Endodermal cell (in vitro differentiated cells): ENCODE results near the gene PELI2. TPM values are rescaled to one million over a fixed set of nuclear protein-coding genes. Genes with fewer than 3 reads are reported as not detected.

Experiments
- DNase-seq: peaks from one replicate; pipeline ENCODE4 v3.0.0-alpha.2; 2017
- H3K27ac ChIP-seq: 2 replicates; pipeline ENCODE4 v1.5.1; 2013; ENCODE audit warnings: mild to moderate bottlenecking, low read depth, low read length, moderate library complexity
- H3K27me3 ChIP-seq: 2 replicates; pipeline ENCODE4 v1.6.1; 2013; ENCODE audit warnings: mild to moderate bottlenecking, low read length, moderate library complexity; ENCODE audit not compliant: insufficient read depth, control insufficient read depth, poor library complexity, severe bottlenecking
- H3K36me3 ChIP-seq: 2 replicates; pipeline ENCODE4 v1.7.0; 2013; ENCODE audit warnings: mild to moderate bottlenecking, low read length, moderate library complexity; ENCODE audit not compliant: control insufficient read depth, insufficient read depth
- H3K4me1 ChIP-seq: one replicate; pipeline ENCODE4 v1.7.0; 2013; ENCODE audit warnings: low read length; ENCODE audit not compliant: control insufficient read depth, insufficient read depth
- H3K4me3 ChIP-seq: 2 replicates; pipeline ENCODE4 v1.5.1; 2013; ENCODE audit warnings: mild to moderate bottlenecking, low read length, moderate library complexity
- H3K9ac ChIP-seq: 2 replicates; pipeline ENCODE4 v1.6.1; 2013; ENCODE audit warnings: mild to moderate bottlenecking, low read length, moderate library complexity; ENCODE audit not compliant: poor library complexity, severe bottlenecking; ENCODE audit errors: extremely low read depth
- H3K9me3 ChIP-seq: 2 replicates; pipeline ENCODE4 v1.6.1; 2013; ENCODE audit warnings: mild to moderate bottlenecking, low read length, moderate library complexity; ENCODE audit not compliant: control insufficient read depth
- H3K27ac Mint-ChIP-seq: 2 replicates; pipeline ENCODE4 v1.8.0; 2020; ENCODE audit warnings: mixed read lengths
- H3K27me3 Mint-ChIP-seq: 2 replicates; pipeline ENCODE4 v1.8.0; 2021; ENCODE audit warnings: mild to moderate bottlenecking, mixed read lengths; ENCODE audit not compliant: insufficient read depth
- H3K36me3 Mint-ChIP-seq: 2 replicates; pipeline ENCODE4 v1.8.0; 2020; ENCODE audit warnings: low read depth, mixed read lengths
- H3K4me1 Mint-ChIP-seq: 2 replicates; pipeline ENCODE4 v1.8.0; 2020; ENCODE audit warnings: mixed read lengths
- H3K4me3 Mint-ChIP-seq: 2 replicates; pipeline ENCODE4 v1.8.0; 2020; ENCODE audit warnings: mild to moderate bottlenecking, moderate library complexity, mixed read lengths
- H3K9me3 Mint-ChIP-seq: 2 replicates; pipeline ENCODE4 v1.8.0; 2020; ENCODE audit warnings: mild to moderate bottlenecking, mixed read lengths
- WGBS, 2 experiments: methylation state at CpG; one replicate each; pipeline versions ENCODE4 v1.1.5 to v1.1.7; 2013; ENCODE audit warnings: missing lambda C conversion rate in 2 of 2, mixed read lengths in 1 of 2; ENCODE audit not compliant: insufficient coverage in 1 of 2, insufficient read length in 1 of 2; 5-methylcytosine and 5-hydroxymethylcytosine counted together
- total RNA-seq, 2 donors: library from RNA; stranded (reverse); fragmentation: NEBNext Ultra II Directional in 1 of 2; extraction: Animal tissue kit (Norgen Biotek cat#: 25700) in 1 of 2; gene quantifications; 2 replicates in 1 of 2; 3 replicates in 1 of 2; pipeline ENCODE4 v1.2.1, GENCODE V29; 2021
- TF ChIP-seq, protein P1 (sequence below): fragments of 200-600 bp; sonication (generic); conservative IDR thresholded peaks from 2 replicates; pipeline ENCODE4 v1.5.0; 2021; ENCODE audit warnings: antibody characterized with exemption, mild to moderate bottlenecking

PELI2 gene
- total RNA-seq, 2 donors from 2014 or later, result 5.9 to 8.1 TPM

DNA sequence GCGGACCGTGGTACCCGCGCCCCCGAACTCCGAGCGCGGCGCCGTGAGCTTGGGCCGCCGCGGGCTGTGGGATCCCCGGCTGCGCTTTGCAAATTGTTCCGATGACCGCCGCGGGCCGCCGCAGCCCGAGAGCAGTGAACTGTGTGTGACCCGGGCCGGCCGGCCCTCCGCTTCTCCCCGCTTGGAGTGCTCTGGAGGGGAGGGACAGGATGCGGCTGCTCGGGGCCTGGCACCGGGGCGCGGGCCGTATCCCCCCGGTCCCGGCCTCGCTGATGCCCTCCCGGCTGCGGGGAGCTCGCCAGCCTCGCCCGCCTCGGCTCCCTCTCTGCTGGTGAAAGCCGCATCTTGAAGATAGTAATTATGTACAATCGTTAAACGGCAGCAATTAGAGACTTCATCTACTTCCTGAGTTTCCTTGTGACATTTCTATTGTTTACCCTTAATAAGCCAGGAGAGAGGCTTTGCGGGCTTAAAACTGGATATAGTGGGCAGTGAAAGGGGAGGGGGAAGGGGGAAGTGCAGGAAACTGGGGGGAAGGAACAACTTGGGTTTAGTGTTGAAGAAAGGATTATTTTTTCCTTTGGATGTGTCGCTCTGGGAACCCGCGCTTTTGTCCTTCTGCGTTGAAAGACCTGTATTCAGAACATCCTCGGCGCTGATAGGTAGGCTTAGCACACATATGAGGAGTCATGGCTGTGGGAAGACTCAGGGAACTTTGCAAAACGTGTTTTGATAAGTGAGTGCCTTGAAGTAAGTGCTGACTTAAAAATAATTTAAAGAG, 1.2 kb downstream of the PELI2 start:
- no peak overlapping the region for H3K27ac Mint-ChIP-seq
- no peaks in the 10 kb centered on the region for H3K36me3 ChIP-seq
- peak overlapping the region; percentile 33 for H3K9ac ChIP-seq
- H3K36me3 Mint-ChIP-seq, result no peaks in the 10 kb centered on the region
- no peak overlapping the region for H3K27ac ChIP-seq
- 0% methylated on average over 4 to 53 of the region's 53 CpGs for WGBS, 2 experiments
- H3K9me3 ChIP-seq, result no peaks in the 10 kb centered on the region
- H3K4me1 ChIP-seq, result no peaks in the 10 kb centered on the region
- peak overlapping the region; percentile 80 for H3K4me3 ChIP-seq
- peaks cover 43% of the 10 kb centered on the region for H3K27me3 ChIP-seq
- H3K9me3 Mint-ChIP-seq, result no peaks in the 10 kb centered on the region
- H3K27me3 Mint-ChIP-seq, result peaks cover 49% of the 10 kb centered on the region
- DNase-seq, result peak; percentile 79
- peaks cover 15% of the 10 kb centered on the region for H3K4me1 Mint-ChIP-seq
- TF ChIP-seq, protein P1, sequence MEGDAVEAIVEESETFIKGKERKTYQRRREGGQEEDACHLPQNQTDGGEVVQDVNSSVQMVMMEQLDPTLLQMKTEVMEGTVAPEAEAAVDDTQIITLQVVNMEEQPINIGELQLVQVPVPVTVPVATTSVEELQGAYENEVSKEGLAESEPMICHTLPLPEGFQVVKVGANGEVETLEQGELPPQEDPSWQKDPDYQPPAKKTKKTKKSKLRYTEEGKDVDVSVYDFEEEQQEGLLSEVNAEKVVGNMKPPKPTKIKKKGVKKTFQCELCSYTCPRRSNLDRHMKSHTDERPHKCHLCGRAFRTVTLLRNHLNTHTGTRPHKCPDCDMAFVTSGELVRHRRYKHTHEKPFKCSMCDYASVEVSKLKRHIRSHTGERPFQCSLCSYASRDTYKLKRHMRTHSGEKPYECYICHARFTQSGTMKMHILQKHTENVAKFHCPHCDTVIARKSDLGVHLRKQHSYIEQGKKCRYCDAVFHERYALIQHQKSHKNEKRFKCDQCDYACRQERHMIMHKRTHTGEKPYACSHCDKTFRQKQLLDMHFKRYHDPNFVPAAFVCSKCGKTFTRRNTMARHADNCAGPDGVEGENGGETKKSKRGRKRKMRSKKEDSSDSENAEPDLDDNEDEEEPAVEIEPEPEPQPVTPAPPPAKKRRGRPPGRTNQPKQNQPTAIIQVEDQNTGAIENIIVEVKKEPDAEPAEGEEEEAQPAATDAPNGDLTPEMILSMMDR, result no peak
- H3K4me3 Mint-ChIP-seq, result peak overlapping the region; percentile 76

DNA sequence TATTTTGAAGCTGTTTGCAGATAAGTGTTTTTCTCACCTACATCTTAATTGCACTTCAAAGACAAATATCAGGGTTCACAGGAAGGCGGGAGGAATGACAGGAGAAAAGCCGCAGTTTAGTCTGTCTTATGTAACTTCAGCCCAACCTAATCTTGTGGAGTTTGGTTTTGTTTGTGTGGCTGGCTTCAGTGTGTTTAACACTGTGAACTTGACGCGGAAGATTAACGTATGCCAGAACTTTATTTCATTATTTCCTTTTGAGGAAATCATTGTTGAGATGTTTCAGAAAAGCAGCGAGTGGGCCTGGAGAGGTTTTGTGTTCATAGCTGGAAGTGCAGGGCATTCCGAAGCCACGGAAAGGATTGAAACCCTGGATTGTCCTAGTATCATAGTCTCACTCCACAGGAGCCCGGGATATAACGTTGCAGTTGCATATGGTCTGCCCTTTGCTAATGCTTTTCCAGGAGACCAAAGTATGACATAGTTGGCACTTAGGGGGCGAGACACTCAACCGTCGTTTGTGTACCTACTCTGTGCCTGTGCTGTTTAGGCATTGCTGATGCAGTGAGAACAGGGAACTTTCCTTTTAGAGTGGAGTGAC, 2.0 kb downstream of the PELI2 start:
- Histone ChIP-seq H3K36me3 (no peaks in the 10 kb centered on the region), H3K4me3 (peak overlapping the region; percentile 80), H3K4me1 (no peaks in the 10 kb centered on the region), H3K9me3 (no peaks in the 10 kb centered on the region), H3K9ac (no peak overlapping the region), H3K27me3 (peaks cover 47% of the 10 kb centered on the region), H3K27ac (no peak overlapping the region)
- 14 to 19% methylated on average over 9 to 13 of the region's 13 CpGs for WGBS, 2 experiments
- H3K27me3 Mint-ChIP-seq, result peaks cover 53% of the 10 kb centered on the region
- H3K9me3 Mint-ChIP-seq, result no peaks in the 10 kb centered on the region
- TF ChIP-seq, protein P1, result no peak
- H3K4me1 Mint-ChIP-seq, result peaks cover 15% of the 10 kb centered on the region
- H3K27ac Mint-ChIP-seq, result no peak overlapping the region
- peak overlapping the region; percentile 76 for H3K4me3 Mint-ChIP-seq
- H3K36me3 Mint-ChIP-seq, result no peaks in the 10 kb centered on the region
- no peak for DNase-seq

DNA sequence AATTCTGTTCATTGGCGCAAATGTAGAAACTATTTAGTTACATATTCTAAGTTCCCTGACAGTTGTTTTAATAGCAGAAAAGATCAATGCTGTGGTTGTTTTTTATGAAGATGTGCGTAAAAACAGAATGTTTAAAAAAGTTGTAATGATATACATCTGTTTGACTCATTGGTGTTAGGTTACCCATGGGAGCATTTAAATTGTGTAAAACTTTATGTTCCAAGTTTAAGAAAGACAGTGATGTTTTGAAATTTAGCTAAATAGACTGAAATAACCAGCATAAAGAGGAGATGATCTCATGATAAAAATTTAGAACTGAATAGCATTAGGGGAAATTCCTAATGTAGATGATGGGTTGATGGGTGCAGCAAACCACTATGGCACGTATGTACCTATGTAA, 3.6 kb downstream of the PELI2 start:
- Histone ChIP-seq H3K27me3 (peaks cover 47% of the 10 kb centered on the region), H3K4me3 (no peak overlapping the region), H3K36me3 (no peaks in the 10 kb centered on the region), H3K4me1 (no peaks in the 10 kb centered on the region), H3K9ac (no peak overlapping the region), H3K9me3 (no peaks in the 10 kb centered on the region), H3K27ac (no peak overlapping the region)
- Mint-ChIP-seq H3K36me3 (no peaks in the 10 kb centered on the region), H3K4me3 (no peak overlapping the region), H3K4me1 (peaks cover 11% of the 10 kb centered on the region), H3K9me3 (no peaks in the 10 kb centered on the region), H3K27ac (no peak overlapping the region), H3K27me3 (peaks cover 51% of the 10 kb centered on the region)
- no peak for DNase-seq
- TF ChIP-seq, protein P1, result no peak
- WGBS, 2 experiments, result 95 to 100% methylated on average over 1 to 3 of the region's 3 CpGs
